ENCODE measurements around the gene AFG3L2. TPM values are rescaled to one million over a fixed set of nuclear protein-coding genes. Genes with fewer than 3 reads are reported as not detected.
A peak's percentile ranks its signal among the peaks of the same experiment; 100 is the strongest.

AFG3L2 gene
- total and polyA plus RNA-seq, 9 of the 15 experiments (the other 6 are each of a cell fraction or from before 2014, with no cell fraction given) = 24.1 to 109 (median 84.0) TPM

GRCh38 chr18:12359515-12359927, 17.5 kb downstream of the AFG3L2 start (continued):
- TF ChIP-seq DACH1 (IDR thresholded peaks at IDR 0.05; ENCODE audit: partially characterized antibody) (peak; percentile 28), SMAD3 (CRISPR knock-in tag; conservative IDR thresholded peaks at IDR 0.05) (no peak), TBL1XR1 (IDR thresholded peaks at IDR 0.05; ENCODE audit: low read length in 2 of 2) (no peak), TAL1 (IDR thresholded peaks at IDR 0.05) (peak; percentile 61), POLR2A (conservative IDR thresholded peaks at IDR 0.05) (no peak), PHF21A (IDR thresholded peaks at IDR 0.05; ENCODE audit: borderline replicate concordance, low read depth) (peak; percentile 90; the same call in 1 of the 2 replicates), ZNF75A (CRISPR knock-in tag; IDR thresholded peaks at IDR 0.05) (no peak), CHD2 (IDR thresholded peaks at IDR 0.05; ENCODE audit: low read depth, low read length) (no peak), HDAC2 (IDR thresholded peaks at IDR 0.05) (peak; percentile 73), RUNX1 (IDR thresholded peaks at IDR 0.05; ENCODE audit: low read depth) (no peak), SIN3B (IDR thresholded peaks at IDR 0.05; ENCODE audit: low read depth) (no peak), GTF2E2 (tag; IDR thresholded peaks at IDR 0.05) (no peak), GABPB1 (CRISPR knock-in tag; IDR thresholded peaks at IDR 0.05) (no peak), ZNF561 (CRISPR knock-in tag; conservative IDR thresholded peaks at IDR 0.05) (no peak), HMBOX1 (IDR thresholded peaks at IDR 0.05) (no peak), GATAD2A (IDR thresholded peaks at IDR 0.05) (no peak), ZNF124 (CRISPR knock-in tag; IDR thresholded peaks at IDR 0.05) (no peak), MCM2 (IDR thresholded peaks at IDR 0.05; ENCODE audit: low read depth) (no peak), ATF1 (CRISPR knock-in tag; IDR thresholded peaks at IDR 0.05) (no peak), ATF1 (tag; IDR thresholded peaks at IDR 0.05) (no peak), BMI1 (IDR thresholded peaks at IDR 0.05; ENCODE audit: low read length) (no peak), THAP7 (CRISPR knock-in tag; IDR thresholded peaks at IDR 0.05) (no peak), FOSL1 (tag; conservative IDR thresholded peaks at IDR 0.05) (peak; percentile 99)
- TF ChIP-seq, protein P1, sequence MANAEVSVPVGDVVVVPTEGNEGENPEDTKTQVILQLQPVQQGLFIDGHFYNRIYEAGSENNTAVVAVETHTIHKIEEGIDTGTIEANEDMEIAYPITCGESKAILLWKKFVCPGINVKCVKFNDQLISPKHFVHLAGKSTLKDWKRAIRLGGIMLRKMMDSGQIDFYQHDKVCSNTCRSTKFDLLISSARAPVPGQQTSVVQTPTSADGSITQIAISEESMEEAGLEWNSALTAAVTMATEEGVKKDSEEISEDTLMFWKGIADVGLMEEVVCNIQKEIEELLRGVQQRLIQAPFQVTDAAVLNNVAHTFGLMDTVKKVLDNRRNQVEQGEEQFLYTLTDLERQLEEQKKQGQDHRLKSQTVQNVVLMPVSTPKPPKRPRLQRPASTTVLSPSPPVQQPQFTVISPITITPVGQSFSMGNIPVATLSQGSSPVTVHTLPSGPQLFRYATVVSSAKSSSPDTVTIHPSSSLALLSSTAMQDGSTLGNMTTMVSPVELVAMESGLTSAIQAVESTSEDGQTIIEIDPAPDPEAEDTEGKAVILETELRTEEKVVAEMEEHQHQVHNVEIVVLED (CRISPR knock-in tag; IDR thresholded peaks at IDR 0.05) = no peak
- TF ChIP-seq, protein P2, sequence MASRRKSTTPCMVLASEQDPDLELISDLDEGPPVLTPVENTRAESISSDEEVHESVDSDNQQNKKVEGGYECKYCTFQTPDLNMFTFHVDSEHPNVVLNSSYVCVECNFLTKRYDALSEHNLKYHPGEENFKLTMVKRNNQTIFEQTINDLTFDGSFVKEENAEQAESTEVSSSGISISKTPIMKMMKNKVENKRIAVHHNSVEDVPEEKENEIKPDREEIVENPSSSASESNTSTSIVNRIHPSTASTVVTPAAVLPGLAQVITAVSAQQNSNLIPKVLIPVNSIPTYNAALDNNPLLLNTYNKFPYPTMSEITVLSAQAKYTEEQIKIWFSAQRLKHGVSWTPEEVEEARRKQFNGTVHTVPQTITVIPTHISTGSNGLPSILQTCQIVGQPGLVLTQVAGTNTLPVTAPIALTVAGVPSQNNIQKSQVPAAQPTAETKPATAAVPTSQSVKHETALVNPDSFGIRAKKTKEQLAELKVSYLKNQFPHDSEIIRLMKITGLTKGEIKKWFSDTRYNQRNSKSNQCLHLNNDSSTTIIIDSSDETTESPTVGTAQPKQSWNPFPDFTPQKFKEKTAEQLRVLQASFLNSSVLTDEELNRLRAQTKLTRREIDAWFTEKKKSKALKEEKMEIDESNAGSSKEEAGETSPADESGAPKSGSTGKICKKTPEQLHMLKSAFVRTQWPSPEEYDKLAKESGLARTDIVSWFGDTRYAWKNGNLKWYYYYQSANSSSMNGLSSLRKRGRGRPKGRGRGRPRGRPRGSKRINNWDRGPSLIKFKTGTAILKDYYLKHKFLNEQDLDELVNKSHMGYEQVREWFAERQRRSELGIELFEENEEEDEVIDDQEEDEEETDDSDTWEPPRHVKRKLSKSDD (conservative IDR thresholded peaks at IDR 0.05; ENCODE audit: low read length) = no peak
- TF ChIP-seq, protein P3, sequence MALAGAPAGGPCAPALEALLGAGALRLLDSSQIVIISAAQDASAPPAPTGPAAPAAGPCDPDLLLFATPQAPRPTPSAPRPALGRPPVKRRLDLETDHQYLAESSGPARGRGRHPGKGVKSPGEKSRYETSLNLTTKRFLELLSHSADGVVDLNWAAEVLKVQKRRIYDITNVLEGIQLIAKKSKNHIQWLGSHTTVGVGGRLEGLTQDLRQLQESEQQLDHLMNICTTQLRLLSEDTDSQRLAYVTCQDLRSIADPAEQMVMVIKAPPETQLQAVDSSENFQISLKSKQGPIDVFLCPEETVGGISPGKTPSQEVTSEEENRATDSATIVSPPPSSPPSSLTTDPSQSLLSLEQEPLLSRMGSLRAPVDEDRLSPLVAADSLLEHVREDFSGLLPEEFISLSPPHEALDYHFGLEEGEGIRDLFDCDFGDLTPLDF (CRISPR knock-in tag; IDR thresholded peaks at IDR 0.05) = no peak
